BLaER1 (cell line): Measurements from ENCODE around the gene PCDHGA10.
"Not testable (repeated sequence)": the region's sequence is repeated elsewhere in the genome, so short reads cannot be mapped to it uniquely, and the experiment has no call there.

Experiments
- H3K27ac ChIP-seq: shearing (Covaris generic); formaldehyde crosslinking; 2 replicates; pipeline ENCODE4 v1.8.1; 2022
- H3K27me3 ChIP-seq: shearing (Covaris generic); formaldehyde crosslinking; 2 replicates; pipeline ENCODE4 v1.8.1; 2022
- H3K36me3 ChIP-seq: shearing (Covaris generic); formaldehyde crosslinking; 2 replicates; pipeline ENCODE4 v1.8.1; 2022
- H3K4me1 ChIP-seq: shearing (Covaris generic); formaldehyde crosslinking; 2 replicates; pipeline ENCODE4 v1.8.1; 2022
- H3K4me2 ChIP-seq: shearing (Covaris generic); formaldehyde crosslinking; 2 replicates; pipeline ENCODE4 v1.8.1; 2022
- H3K4me3 ChIP-seq: shearing (Covaris generic); formaldehyde crosslinking; 2 replicates; pipeline ENCODE4 v1.8.1; 2022
- H3K9ac ChIP-seq: shearing (Covaris generic); formaldehyde crosslinking; 2 replicates; pipeline ENCODE4 v1.8.1; 2022
- H3K9me3 ChIP-seq: shearing (Covaris generic); formaldehyde crosslinking; 2 replicates; pipeline ENCODE4 v1.8.1; 2022
- H4K20me1 ChIP-seq: shearing (Covaris generic); formaldehyde crosslinking; 2 replicates; pipeline ENCODE4 v1.8.1; 2022
- Cebpa-rat ChIP-seq: shearing (Covaris generic); IDR thresholded peaks from 2 replicates; pipeline ENCODE4 v1.8.1; 2022

PCDHGA10 gene

DNA sequence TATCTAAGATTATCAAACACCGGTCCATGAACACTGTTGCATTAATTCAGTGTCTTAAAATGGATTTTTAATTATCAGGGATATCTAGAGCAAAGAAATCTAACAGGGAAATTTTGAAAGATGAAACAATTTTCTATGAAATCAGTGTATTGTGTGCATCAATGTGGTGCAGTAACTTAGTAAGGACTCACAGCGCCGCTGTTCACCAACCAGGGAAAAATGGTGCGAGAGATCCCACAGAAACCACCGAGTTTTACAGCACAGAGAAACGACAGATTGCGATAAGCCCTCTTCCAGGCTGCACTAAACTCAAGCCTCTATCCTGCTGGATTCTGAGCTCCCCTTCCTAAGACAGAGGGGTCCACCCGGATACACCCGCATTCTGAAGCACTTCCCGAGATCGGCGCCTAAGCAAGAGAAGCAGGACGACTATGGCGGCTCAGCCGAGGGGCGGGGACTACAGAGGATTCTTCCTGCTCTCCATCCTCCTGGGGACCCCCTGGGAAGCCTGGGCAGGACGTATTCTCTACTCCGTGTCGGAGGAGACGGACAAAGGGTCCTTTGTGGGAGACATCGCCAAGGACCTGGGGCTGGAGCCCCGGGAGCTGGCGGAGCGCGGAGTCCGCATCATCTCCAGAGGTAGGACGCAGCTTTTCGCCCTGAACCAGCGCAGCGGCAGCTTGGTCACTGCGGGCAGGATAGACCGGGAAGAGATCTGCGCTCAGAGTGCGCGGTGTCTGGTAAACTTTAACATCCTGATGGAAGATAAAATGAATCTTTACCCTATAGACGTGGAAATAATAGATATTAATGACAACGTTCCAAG is 30.1 kb upstream of the PCDHGA10 start, which contains the start of gene PCDHGA7:
TSS of gene PCDHGA7 (plus strand) at position 274 of the 826 bp plus-strand sequence. CDS start at position 432, 158 bp downstream.
- Histone ChIP-seq H3K4me2 (no peak within 1 kb of the TSS), H3K27me3 (no peaks in the 10 kb centered on the region), H3K9me3 (peaks cover 34% of the 10 kb centered on the region), H3K36me3 (no peaks in the 10 kb centered on the region), H3K4me3 (no peak within 1 kb of the TSS), H3K9ac (no peak within 1 kb of the TSS), H3K27ac (no peak within 1 kb of the TSS), H3K4me1 (no peaks in the 10 kb centered on the region), H4K20me1 (no peaks in the 10 kb centered on the region)
- no peak for TF ChIP-seq Cebpa-rat

- no peak for TF ChIP-seq Cebpa-rat
- no peak overlapping the region for H3K9ac ChIP-seq
- H3K4me1 ChIP-seq: no peaks in the 10 kb centered on the region
- H3K4me2 ChIP-seq: no peak overlapping the region
- H3K27ac ChIP-seq: no peak overlapping the region
- no peaks in the 10 kb centered on the region for H3K36me3 ChIP-seq
- H4K20me1 ChIP-seq: no peaks in the 10 kb centered on the region
- no peak overlapping the region for H3K4me3 ChIP-seq
- H3K27me3 ChIP-seq: no peaks in the 10 kb centered on the region
- H3K9me3 ChIP-seq: peaks cover 35% of the 10 kb centered on the region
Observed at GRCh38 chr5:141383345-141383744, 29.4 kb upstream of the PCDHGA10 start.

DNA sequence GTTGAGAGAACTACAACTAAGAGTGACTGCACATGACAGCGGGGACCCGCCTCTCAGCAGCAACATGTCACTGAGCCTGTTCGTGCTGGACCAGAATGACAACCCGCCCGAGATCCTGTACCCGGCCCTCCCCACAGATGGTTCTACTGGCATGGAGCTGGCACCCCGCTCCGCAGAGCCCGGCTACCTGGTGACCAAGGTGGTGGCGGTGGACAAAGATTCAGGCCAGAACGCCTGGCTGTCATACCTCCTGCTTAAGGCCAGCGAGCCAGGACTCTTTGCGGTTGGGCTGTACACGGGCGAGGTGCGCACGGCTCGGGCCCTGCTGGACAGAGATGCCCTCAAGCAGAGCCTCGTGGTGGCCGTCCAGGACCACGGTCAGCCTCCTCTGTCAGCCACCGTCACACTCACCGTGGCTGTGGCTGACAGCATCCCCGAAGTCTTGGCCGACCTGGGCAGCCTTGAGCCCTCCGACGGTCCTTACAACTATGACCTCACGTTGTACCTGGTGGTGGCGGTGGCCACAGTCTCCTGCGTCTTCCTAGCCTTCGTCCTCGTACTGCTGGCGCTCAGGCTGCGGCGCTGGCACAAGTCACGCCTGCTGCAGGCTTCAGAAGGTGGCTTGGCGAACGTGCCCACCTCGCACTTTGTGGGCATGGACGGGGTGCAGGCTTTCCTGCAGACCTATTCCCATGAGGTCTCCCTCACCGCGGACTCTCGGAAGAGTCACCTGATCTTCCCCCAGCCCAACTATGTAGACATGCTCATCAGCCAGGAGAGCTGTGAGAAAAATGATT is 28.1 kb upstream of the PCDHGA10 start:
- Histone ChIP-seq H3K9me3 (peaks cover 48% of the 10 kb centered on the region), H3K4me2 (no peak overlapping the region), H3K27me3 (no peaks in the 10 kb centered on the region), H3K9ac (no peak overlapping the region), H4K20me1 (no peaks in the 10 kb centered on the region), H3K36me3 (no peaks in the 10 kb centered on the region), H3K4me3 (no peak overlapping the region), H3K4me1 (no peaks in the 10 kb centered on the region), H3K27ac (no peak overlapping the region)
- TF ChIP-seq Cebpa-rat: no peak

DNA sequence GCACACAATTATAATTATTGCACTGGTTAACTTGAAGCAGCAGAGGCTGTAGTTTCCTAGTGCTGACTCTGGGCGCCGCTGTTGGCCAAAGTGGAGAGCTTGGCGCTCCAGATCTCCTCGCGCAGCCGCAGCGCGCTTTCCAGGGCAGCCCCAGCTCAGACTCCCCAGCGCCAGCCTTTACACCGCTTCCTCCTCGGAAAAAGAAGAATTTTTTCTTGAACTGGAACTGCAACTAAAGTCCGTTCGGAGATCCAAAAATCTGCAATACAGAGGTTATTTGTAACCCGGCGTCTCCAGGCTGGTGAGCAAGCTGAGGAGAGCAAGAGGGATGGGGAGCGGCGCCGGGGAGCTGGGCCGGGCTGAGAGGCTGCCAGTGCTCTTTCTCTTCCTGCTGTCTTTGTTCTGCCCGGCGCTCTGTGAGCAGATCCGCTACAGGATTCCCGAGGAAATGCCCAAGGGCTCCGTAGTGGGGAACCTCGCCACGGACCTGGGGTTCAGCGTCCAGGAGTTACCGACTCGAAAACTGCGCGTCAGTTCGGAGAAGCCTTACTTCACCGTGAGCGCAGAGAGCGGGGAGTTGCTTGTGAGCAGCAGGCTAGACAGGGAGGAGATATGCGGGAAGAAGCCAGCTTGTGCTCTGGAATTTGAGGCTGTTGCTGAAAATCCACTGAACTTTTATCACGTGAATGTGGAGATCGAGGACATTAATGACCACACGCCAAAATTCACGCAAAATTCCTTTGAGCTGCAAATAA is 25.1 kb upstream of the PCDHGA10 start, which contains the start of gene PCDHGB4:
TSS of gene PCDHGB4 (plus strand) at position 142 of the 755 bp plus-strand sequence. CDS start at position 329, 187 bp downstream.
- H4K20me1 ChIP-seq, H3K27me3 ChIP-seq, H3K9ac ChIP-seq, H3K27ac ChIP-seq, H3K4me2 ChIP-seq, H3K36me3 ChIP-seq, H3K4me3 ChIP-seq, H3K4me1 ChIP-seq: not testable (repeated sequence)
- peaks cover 49% of the 10 kb centered on the region for H3K9me3 ChIP-seq

GRCh38 chr5:141388661-141389060 is 24.1 kb upstream of the PCDHGA10 start:
- Histone ChIP-seq H3K27me3 (no peaks in the 10 kb centered on the region), H3K27ac (no peak overlapping the region), H3K4me2 (no peak overlapping the region), H3K4me3 (no peak overlapping the region), H3K9me3 (peaks cover 50% of the 10 kb centered on the region), H3K4me1 (no peaks in the 10 kb centered on the region), H3K9ac (no peak overlapping the region), H4K20me1 (no peaks in the 10 kb centered on the region), H3K36me3 (no peaks in the 10 kb centered on the region)
- peak; percentile 93 for TF ChIP-seq Cebpa-rat

GRCh38 chr5:141389153-141390042 is 23.4 kb upstream of the PCDHGA10 start:
- no peak for TF ChIP-seq Cebpa-rat
- Histone ChIP-seq H3K9ac (no peak overlapping the region), H3K27me3 (no peaks in the 10 kb centered on the region), H3K4me1 (no peaks in the 10 kb centered on the region), H3K9me3 (peaks cover 50% of the 10 kb centered on the region), H4K20me1 (no peaks in the 10 kb centered on the region), H3K27ac (no peak overlapping the region), H3K4me3 (no peak overlapping the region), H3K36me3 (no peaks in the 10 kb centered on the region), H3K4me2 (no peak overlapping the region)

DNA sequence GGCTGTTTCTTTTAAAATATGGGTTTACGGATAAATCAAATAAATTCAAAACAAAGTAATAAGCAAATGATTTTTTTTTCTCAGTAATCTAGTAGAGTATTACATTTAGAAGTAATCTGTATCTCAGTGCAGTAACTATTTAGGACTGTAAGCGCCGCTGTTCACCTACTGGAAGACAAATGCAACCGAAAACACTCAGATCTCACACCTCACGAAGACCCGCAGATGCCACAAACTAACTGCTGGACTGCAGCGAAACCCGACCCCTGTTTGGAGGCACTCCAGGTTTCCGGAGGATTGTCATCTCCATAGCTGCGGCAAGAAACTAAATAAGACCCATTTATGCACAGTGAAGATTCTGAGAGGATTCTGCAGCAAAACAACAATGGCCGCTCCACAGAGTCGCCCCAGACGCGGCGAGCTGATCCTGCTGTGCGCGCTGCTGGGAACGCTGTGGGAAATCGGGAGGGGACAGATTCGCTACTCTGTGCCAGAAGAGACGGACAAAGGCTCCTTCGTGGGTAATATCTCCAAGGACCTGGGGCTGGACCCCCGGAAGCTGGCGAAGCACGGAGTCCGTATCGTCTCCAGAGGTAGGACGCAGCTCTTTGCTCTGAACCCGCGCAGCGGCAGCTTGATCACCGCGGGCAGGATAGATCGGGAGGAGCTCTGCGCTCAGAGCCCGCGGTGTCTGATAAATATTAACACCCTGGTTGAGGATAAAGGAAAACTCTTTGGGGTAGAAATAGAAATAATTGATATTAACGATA is 20.2 kb upstream of the PCDHGA10 start, which contains the start of gene PCDHGA8:
TSS of gene PCDHGA8 (plus strand) at position 205 of the 770 bp plus-strand sequence. CDS start at position 386, 181 bp downstream.
- no peaks in the 10 kb centered on the region for H3K27me3 ChIP-seq
- no peaks in the 10 kb centered on the region for H3K36me3 ChIP-seq
- H3K4me2 ChIP-seq: no peak within 1 kb of the TSS
- H3K9ac ChIP-seq: no peak within 1 kb of the TSS
- no peaks in the 10 kb centered on the region for H3K4me1 ChIP-seq
- H3K4me3 ChIP-seq: no peak within 1 kb of the TSS
- peaks cover 51% of the 10 kb centered on the region for H3K9me3 ChIP-seq
- no peak within 1 kb of the TSS for H3K27ac ChIP-seq
- H4K20me1 ChIP-seq: no peaks in the 10 kb centered on the region
- no peak for TF ChIP-seq Cebpa-rat

- Histone ChIP-seq H3K4me3 (no peak overlapping the region), H3K27me3 (no peaks in the 10 kb centered on the region), H3K4me1 (no peaks in the 10 kb centered on the region), H3K27ac (no peak overlapping the region), H3K36me3 (no peaks in the 10 kb centered on the region), H3K9ac (no peak overlapping the region), H3K9me3 (peaks cover 52% of the 10 kb centered on the region), H4K20me1 (no peaks in the 10 kb centered on the region), H3K4me2 (no peak overlapping the region)
- no peak for TF ChIP-seq Cebpa-rat
Observed at GRCh38 chr5:141393267-141393666, 19.5 kb upstream of the PCDHGA10 start.

- H3K27me3 ChIP-seq, H3K9ac ChIP-seq, H3K4me1 ChIP-seq, H3K4me2 ChIP-seq, H3K4me3 ChIP-seq, H4K20me1 ChIP-seq, H3K27ac ChIP-seq, H3K36me3 ChIP-seq: not testable (repeated sequence)
- peaks cover 52% of the 10 kb centered on the region for H3K9me3 ChIP-seq
Observed at GRCh38 chr5:141394401-141395187, 18.2 kb upstream of the PCDHGA10 start.

DNA sequence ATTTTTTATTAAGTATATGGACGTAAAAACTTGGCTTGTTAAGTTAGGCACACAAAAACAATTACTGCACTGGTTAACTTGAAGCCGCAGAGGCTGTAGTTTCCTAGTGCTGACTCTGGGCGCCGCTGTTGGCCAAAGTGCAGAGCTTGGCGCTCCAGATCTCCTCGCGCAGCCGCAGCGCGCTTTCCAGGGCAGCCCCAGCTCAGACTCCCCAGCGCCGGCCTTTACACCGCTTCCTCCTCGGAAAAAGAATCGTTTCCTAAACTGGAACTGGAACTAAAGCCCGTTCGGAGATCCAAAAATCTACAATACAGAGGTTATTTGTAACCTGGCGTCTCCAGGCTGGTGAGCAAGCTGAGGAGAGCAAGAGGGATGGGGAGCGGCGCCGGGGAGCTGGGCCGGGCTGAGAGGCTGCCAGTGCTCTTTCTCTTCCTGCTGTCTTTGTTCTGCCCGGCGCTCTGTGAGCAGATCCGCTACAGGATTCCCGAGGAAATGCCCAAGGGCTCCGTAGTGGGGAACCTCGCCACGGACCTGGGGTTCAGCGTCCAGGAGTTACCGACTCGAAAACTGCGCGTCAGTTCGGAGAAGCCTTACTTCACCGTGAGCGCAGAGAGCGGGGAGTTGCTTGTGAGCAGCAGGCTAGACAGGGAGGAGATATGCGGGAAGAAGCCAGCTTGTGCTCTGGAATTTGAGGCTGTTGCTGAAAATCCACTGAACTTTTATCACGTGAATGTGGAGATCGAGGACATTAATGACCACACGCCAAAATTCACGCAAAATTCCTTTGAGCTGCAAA is 14.8 kb upstream of the PCDHGA10 start, which contains the start of gene PCDHGB5:
TSS of gene PCDHGB5 (plus strand) at position 192 of the 796 bp plus-strand sequence. CDS start at position 373, 181 bp downstream.
- not testable (repeated sequence) for H3K36me3 ChIP-seq, H3K9ac ChIP-seq, H3K4me1 ChIP-seq, H3K4me2 ChIP-seq, H3K4me3 ChIP-seq, H4K20me1 ChIP-seq, H3K27ac ChIP-seq, H3K27me3 ChIP-seq
- H3K9me3 ChIP-seq: peaks cover 58% of the 10 kb centered on the region
